Measurements from ENCODE around the gene SRSF6.
"Not testable (repeated sequence)": the region's sequence is repeated elsewhere in the genome, so short reads cannot be mapped to it uniquely, and the experiment has no call there.

The SRSF6 gene

DNA sequence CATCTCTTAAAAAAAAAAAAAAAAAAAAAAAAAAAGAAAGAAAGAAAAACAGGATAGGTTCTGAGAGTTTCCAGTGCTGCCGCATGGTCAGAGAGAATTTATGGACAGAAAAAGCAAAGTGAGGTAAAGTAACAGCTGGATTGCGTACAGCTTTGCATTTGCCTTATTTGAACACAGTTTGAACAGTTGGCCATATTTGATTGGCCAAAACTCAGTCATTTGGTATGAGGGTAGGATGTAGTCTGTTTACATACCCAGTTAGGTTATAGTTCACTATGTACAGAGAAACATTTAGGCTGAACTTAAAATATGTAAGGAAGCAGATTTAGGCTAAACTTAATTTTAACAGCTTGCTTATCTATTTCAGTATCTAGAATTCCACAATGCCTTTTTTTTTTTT is 32.3 kb downstream of the SRSF6 start:
- no peak for DNase-seq

- no peak for DNase-seq
Observed at GRCh38 chr20:43492101-43492500, 34.4 kb downstream of the SRSF6 start.

GRCh38 chr20:43495388-43495787 is 37.7 kb downstream of the SRSF6 start:
- DNase-seq = no peak

DNA sequence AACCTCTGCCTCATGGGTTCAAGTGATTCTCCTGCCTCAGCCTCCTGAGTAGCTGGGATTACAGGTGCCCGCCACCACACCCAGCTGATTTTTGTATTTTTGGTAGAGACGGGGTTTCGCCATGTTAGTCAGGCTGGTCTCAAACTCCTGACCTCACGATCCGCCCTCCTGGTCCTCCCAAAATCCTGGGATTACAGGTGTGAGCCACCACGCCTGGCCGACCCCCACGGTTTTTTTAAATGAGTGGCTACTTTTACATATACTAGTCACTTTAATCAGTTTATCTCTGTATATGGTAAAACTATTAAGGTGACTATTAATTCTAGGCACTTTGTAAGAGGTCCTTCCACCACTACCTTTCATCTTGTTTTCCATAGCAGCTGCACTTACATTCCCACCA is 44.3 kb downstream of the SRSF6 start:
- DNase-seq = not testable (repeated sequence)

- no peak for DNase-seq
Observed at GRCh38 chr20:43506238-43506637, 48.5 kb downstream of the SRSF6 start.

DNA sequence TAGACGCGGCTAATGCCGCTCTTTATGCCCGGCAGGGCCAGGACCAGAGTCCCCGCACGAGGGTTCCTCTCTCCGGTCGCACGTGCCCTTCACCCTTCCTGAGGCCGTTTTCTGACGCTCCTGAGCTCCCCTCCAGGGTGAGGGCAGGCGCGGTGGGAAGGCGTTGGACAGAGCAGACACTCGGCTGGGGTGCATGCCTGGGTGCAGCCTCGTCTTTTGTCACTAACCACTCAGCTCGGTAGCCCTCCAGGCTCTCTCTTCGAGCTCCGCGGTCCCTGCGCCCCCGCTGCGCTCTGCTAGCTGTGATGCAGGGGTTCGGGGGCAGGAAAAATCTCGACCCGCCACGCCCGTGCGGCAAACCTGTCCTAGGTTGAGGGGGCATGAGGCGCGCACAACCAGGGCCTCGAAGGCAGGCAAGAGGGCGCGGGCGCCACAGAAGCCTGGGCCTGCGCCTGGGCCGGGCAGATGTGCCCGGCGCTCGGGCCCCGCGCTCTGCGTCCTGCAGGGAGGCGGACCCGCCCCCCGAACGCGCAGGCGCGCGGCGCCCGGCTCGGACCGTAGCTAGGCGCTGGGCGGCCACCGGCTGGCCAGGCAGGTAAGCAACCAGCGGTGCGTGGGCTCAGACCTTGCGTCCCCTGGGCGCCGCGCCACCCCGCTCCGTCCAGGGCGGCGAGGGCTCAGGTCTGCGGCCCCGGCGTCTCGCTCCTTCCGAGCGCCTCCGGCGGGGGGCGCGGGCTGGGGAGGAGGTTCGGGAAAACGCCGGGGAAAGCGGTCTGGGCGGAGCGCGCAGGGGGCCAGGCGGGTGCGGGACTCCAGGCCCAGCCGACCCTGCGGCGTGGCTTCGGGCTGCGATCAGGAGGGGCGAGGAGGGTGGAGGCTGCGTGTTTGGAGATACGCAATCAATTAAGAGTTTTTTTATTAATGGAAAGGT is 49.7 kb downstream of the SRSF6 start, which contains the start of gene L3MBTL1:
Gene L3MBTL1 (plus strand): TSS at position 548 of the 931 bp plus-strand sequence. CDS start 5,807 bp downstream, outside the sequence.
- no peak for DNase-seq

DNA sequence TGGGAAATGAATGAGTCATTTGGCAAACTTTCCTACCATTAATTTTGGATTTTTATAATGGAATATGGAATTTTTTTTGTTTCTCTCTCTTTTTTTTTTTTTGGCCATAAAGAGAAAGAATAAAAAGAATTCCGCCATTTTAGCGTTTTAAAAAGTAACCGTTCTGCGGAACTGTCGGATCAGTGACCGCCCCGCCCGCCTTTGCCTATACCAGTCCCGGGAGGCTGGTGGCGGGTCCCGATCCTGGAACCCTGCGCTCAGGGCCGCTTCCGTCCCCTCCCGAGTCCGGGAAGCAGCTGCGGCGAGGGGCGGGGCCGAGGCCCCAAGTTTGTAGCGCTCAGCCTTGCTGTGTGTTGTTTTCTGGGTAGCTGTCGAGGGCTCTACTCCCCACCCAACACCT is 50.4 kb downstream of the SRSF6 start:
- DNase-seq = no peak

GRCh38 chr20:43508604-43509040 is 50.9 kb downstream of the SRSF6 start:
- no peak for DNase-seq

GRCh38 chr20:43511879-43512278 is 54.2 kb downstream of the SRSF6 start:
- no peak for DNase-seq

DNA sequence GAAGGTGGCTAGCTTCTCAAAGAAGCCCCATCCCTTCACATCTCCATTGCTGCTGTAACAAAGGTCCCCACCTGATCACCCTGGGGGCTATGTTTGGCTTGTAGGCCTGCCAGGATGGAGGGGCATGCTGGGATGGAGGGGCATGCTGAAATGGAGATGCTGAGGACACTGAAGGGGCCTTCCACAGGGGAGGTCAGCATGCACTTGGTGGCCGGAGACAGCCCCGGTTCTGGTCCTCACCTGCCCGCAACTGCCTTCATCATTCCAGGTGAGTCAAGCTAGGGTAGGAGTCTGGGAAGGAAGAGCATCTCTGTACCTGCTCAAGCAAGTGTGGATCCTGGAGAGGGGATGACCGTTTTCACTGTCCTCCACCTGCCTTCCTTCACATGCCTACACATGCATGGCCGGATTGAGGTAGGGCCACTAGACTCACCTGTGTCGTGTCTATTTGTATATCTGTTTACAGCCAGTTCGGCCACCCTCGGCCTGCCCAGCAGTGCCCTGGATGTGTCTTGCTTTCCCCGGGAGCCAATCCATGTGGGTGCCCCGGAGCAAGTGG is 55.8 kb downstream of the SRSF6 start:
- no peak for DNase-seq

Data from CD4-positive, alpha-beta T cell treated with Interleukin-1 beta for 1 hour (primary cell).